A673 (cell line): ENCODE results near the gene SAP30BP. TPM values are rescaled to one million over a fixed set of nuclear protein-coding genes. Genes with fewer than 3 reads are reported as not detected.

ENCODE experiments used
- BruUV-seq: library from RNA; stranded (reverse); fragments of 400-500 nt; replicated peaks from 2 replicates; lab custom pipeline; 2021; lab: Mats Ljungman, UMichigan
- CTCF ChIA-PET: fragments of 300-600 bp; sonication (Branson Sonifier 250); formaldehyde crosslinking; loops from one replicate; lab custom pipeline; 2022; ENCODE audit warnings: antibody characterized with exemption; lab: Charles Lee
- POLR2A ChIA-PET: fragments of 300-600 bp; sonication (Branson Sonifier 250); formaldehyde crosslinking; loops from one replicate; lab custom pipeline; 2022; ENCODE audit warnings: antibody characterized with exemption; ENCODE audit not compliant: low non-redundant PET; lab: Charles Lee
- DNase-seq: peaks from one replicate; pipeline ENCODE4 v3.0.0-alpha.2; 2015; ENCODE audit warnings: low spot score
- H3K27ac ChIP-seq: fragments of 200-600 bp; sonication (generic); 2 replicates; pipeline ENCODE4 v1.5.1; 2016; ENCODE audit warnings: mixed run types, low read depth, mild to moderate bottlenecking, mixed read lengths, antibody characterized with exemption, low read length; ENCODE audit not compliant: poor library complexity, severe bottlenecking
- H3K27me3 ChIP-seq: fragments of 200-600 bp; sonication (generic); replicated peaks from 2 replicates; pipeline ENCODE4 v1.6.1; 2017; ENCODE audit warnings: mixed run types, low read depth, mild to moderate bottlenecking, mixed read lengths, antibody characterized with exemption, low read length; ENCODE audit not compliant: insufficient read depth, poor library complexity
- H3K36me3 ChIP-seq: fragments of 200-600 bp; sonication (generic); 2 replicates; pipeline ENCODE4 v1.6.1; 2016; ENCODE audit warnings: mixed run types, mild to moderate bottlenecking, mixed read lengths, antibody characterized with exemption, low read length; ENCODE audit not compliant: insufficient read depth, poor library complexity, severe bottlenecking
- H3K4me1 ChIP-seq: fragments of 200-600 bp; sonication (generic); 2 replicates; pipeline ENCODE4 v1.6.1; 2017; ENCODE audit warnings: mixed run types, mild to moderate bottlenecking, mixed read lengths, antibody characterized with exemption, low read length; ENCODE audit not compliant: insufficient read depth, poor library complexity, severe bottlenecking
- H3K4me3 ChIP-seq: fragments of 200-600 bp; sonication (generic); 2 replicates; pipeline ENCODE4 v1.5.1; 2016; ENCODE audit warnings: low read depth, mixed run types, mild to moderate bottlenecking, mixed read lengths, low read length; ENCODE audit not compliant: poor library complexity, severe bottlenecking
- H3K9me3 ChIP-seq: fragments of 200-600 bp; sonication (generic); 2 replicates; pipeline ENCODE4 v1.6.1; 2016; ENCODE audit warnings: mixed run types, low read depth, mild to moderate bottlenecking, mixed read lengths, antibody characterized with exemption, low read length; ENCODE audit not compliant: poor library complexity, severe bottlenecking
- EZH2 ChIP-seq: fragments of 200-600 bp; sonication (generic); IDR thresholded peaks from 2 replicates; pipeline ENCODE4 v1.6.1; 2017; ENCODE audit warnings: borderline replicate concordance, low read depth, mild to moderate bottlenecking, mixed read lengths, antibody characterized with exemption, low read length; ENCODE audit not compliant: poor library complexity, severe bottlenecking
- intact Hi-C: fragments of 100-400 bp; cut with micrococcal nuclease; formaldehyde crosslinking; loops from one replicate; pipeline ENCODE4 v1.10.0; 2022; ENCODE audit not compliant: unreplicated experiment
- total RNA-seq: library from RNA; stranded (reverse); gene quantifications from 2 replicates; pipeline ENCODE4 v1.2.3, GENCODE V29; 2021
- TF ChIP-seq, protein P1 (sequence below): fragments of 300-800, 200-600 bp; sonication (generic); conservative IDR thresholded peaks from 2 replicates; pipeline ENCODE4 v1.5.1; 2017; ENCODE audit warnings: low read depth, mild to moderate bottlenecking, antibody characterized with exemption, low read length, moderate library complexity, mixed read lengths

The SAP30BP gene
- total RNA-seq, 1 experiment from 2014 or later = 98.1 TPM

- Histone ChIP-seq H3K27me3 (no peaks in the 10 kb centered on the region), H3K27ac (no peak overlapping the region), H3K4me3 (no peak overlapping the region), H3K9me3 (no peaks in the 10 kb centered on the region), H3K36me3 (no peaks in the 10 kb centered on the region), H3K4me1 (peaks cover 6% of the 10 kb centered on the region)
- BruUV-seq = no TSS peak
- CTCF ChIA-PET = interaction anchor here (2.0 kb wide), 1 partner anchor 119 kb away, joined by 6 read pairs; no protein-coding TSS in a partner anchor
- TF ChIP-seq EZH2 = no peak
- TF ChIP-seq, protein P1, sequence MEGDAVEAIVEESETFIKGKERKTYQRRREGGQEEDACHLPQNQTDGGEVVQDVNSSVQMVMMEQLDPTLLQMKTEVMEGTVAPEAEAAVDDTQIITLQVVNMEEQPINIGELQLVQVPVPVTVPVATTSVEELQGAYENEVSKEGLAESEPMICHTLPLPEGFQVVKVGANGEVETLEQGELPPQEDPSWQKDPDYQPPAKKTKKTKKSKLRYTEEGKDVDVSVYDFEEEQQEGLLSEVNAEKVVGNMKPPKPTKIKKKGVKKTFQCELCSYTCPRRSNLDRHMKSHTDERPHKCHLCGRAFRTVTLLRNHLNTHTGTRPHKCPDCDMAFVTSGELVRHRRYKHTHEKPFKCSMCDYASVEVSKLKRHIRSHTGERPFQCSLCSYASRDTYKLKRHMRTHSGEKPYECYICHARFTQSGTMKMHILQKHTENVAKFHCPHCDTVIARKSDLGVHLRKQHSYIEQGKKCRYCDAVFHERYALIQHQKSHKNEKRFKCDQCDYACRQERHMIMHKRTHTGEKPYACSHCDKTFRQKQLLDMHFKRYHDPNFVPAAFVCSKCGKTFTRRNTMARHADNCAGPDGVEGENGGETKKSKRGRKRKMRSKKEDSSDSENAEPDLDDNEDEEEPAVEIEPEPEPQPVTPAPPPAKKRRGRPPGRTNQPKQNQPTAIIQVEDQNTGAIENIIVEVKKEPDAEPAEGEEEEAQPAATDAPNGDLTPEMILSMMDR = no peak
- DNase-seq = no peak
- intact Hi-C loops = no loop called here
- POLR2A ChIA-PET = interaction anchor here (0.9 kb wide), 1 partner anchor 110 kb away, joined by 6 read pairs; no protein-coding TSS in a partner anchor
These were observed 38.7 kb upstream of the SAP30BP start for GRCh38 chr17:75628425-75628824.

DNA sequence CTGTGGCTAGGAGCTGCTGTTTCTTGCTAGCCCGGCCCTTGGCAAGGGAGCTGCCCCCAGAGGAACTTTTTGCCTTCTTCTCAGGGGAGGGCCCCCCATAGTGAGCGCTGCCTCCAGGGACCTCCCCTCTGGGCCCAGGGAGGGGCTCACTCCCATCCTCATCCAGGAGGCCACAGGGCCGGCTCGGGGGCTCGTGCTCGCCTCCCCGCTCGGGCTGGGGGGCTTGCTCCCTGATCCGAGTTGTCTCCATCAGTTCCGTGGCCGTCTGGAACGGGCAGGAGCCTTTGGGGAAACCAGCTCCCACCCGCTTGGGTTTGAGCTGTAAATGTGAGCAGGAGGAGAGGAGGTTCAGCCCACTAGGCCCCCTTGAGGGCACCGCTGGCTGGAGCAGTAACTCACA lies 38.0 kb upstream of the SAP30BP start:
- Histone ChIP-seq H3K4me3 (no peak overlapping the region), H3K27ac (no peak overlapping the region), H3K9me3 (no peaks in the 10 kb centered on the region), H3K36me3 (no peaks in the 10 kb centered on the region), H3K27me3 (no peaks in the 10 kb centered on the region), H3K4me1 (peaks cover 12% of the 10 kb centered on the region)
- intact Hi-C loops = no loop called here
- CTCF ChIA-PET = interaction anchor here (2.0 kb wide), 1 partner anchor 119 kb away, joined by 6 read pairs; no protein-coding TSS in a partner anchor
- DNase-seq = no peak
- BruUV-seq = no TSS peak
- POLR2A ChIA-PET = no interaction called here
- no peak for TF ChIP-seq EZH2
- TF ChIP-seq, protein P1 = no peak

DNA sequence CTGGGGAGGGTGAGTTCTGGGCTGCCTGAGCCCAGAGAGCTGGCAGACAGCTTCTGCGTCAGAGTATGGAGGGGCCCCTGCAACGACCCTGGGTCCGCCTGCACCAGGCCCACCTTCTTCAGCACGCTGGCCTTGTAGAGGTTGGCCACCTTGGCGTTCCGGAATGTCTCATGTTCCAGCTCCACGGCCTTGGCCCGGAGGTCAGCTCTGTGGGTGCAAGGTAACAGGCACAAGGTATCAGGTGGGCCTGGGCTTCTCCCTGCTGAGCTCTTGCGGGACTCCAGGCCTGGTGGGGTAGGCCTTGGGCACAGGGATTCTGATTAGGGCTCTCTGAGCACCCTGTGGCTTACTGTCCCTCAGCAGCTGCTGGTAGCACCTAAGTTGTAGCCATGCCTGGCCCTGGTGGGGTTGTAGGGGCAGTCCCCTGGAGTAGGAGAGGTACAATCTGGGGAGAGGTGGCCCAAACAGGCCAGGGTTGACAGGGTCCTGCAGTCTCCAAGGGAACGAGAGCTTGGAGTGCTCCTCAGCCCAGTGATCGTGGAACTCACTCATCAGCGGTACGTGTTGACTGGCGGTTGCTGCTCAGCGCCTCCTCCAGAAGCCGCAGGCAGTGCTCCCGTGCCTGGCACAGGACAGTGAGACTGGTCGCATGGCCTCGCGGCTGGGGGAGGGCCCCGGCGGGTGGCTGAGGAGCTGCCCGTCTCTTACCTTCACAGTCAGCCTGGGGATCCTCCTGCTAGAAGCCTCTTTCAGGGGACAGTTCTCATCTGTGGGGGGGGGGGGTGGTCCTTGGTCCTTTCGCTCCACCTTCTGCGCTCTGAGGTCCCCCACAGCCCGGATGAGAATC lies 36.8 kb upstream of the SAP30BP start:
- Histone ChIP-seq H3K4me3 (no peak overlapping the region), H3K9me3 (no peaks in the 10 kb centered on the region), H3K4me1 (peaks cover 14% of the 10 kb centered on the region), H3K36me3 (no peaks in the 10 kb centered on the region), H3K27ac (no peak overlapping the region), H3K27me3 (no peaks in the 10 kb centered on the region)
- BruUV-seq = no TSS peak
- TF ChIP-seq, protein P1 = no peak
- TF ChIP-seq EZH2 = no peak
- intact Hi-C loops = no loop called here
- DNase-seq = no peak
- POLR2A ChIA-PET = no interaction called here
- CTCF ChIA-PET = interaction anchor here (0.6 kb wide), 1 partner anchor 79 kb away, joined by 3 read pairs; no protein-coding TSS in a partner anchor
